ENCODE data around the gene CDH8. TPM values are rescaled to one million over a fixed set of nuclear protein-coding genes. Genes with fewer than 3 reads are reported as not detected.

The CDH8 gene
- total and polyA plus RNA-seq, 2 of the 4 experiments (the other 2 are of a cell fraction), result not detected

DNA sequence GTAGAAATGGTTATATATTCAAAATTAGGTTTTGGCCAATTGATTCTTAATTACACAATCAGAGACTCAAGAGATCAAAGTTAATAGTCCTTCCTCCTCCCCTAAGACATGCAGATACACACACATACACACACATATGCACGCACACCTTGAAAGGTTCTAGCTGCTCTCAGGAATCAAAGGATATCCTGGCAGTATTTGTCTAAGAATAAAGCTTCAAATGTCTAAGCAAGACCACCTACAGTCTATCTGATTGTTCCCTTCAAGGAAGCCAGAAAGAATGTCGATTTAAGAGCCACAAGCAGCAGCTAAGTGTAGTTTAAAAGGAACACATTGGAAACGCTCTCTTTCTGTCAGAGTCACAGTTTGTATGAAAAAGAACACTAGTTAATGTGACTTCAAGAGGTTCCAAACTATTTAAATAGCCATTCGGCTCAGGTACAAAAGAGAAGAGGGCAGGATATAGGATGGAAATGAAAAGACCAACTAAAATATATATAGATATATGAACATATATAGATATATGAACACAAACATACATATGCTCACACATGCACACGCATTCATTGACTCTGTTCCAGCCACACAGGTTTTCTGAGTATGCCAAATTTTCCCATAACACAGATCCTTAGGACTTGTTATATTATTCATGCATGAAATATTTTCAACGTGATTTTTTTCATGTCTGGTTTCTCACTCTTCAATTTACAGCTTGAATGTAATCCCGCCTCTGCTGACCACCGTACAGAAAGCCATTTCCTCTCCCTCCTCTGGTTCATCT is 79.0 kb downstream of the CDH8 start:
- Histone ChIP-seq H3K9me1 (ENCODE audit: insufficient read depth, low read length) (no peaks in the 10 kb centered on the region), H3K23ac (ENCODE audit: low read depth, low read length) (no peak overlapping the region), H3K18ac (ENCODE audit: low read depth, low read length) (no peak overlapping the region), H3K36me3 (ENCODE audit: control insufficient read depth, insufficient read depth, low read length) (no peaks in the 10 kb centered on the region), H3K79me1 (ENCODE audit: low read depth in 1 of 2, low read length in 2 of 2) (no peaks in the 10 kb centered on the region), H2BK120ac (ENCODE audit: low read depth, low read length) (no peak overlapping the region), H2AK5ac (ENCODE audit: low read depth, low read length) (no peak overlapping the region), H3K27ac (ENCODE audit: insufficient read depth, low read length) (no peak overlapping the region), H3K4me1 (ENCODE audit: control insufficient read depth, insufficient read depth, low read length) (no peaks in the 10 kb centered on the region), H2AFZ (replicated peaks; ENCODE audit: low read length, poor library complexity) (no peak overlapping the region), H3K9me3 (ENCODE audit: control insufficient read depth, insufficient read depth, low read length) (peaks cover 6% of the 10 kb centered on the region), H4K5ac (ENCODE audit: low read depth, low read length) (no peak overlapping the region), H3K9ac (ENCODE audit: low read depth, low read length) (no peak overlapping the region), H4K8ac (ENCODE audit: low read depth in 2 of 2, low read length in 2 of 2) (no peak overlapping the region), H3K56ac (ENCODE audit: extremely low read depth, insufficient read depth, low read length) (no peak overlapping the region), H4K20me1 (ENCODE audit: insufficient read depth, low read length) (no peaks in the 10 kb centered on the region), H2AK9ac (replicated peaks; ENCODE audit: low read depth, low read length, poor library complexity) (no peak overlapping the region), H3K27me3 (ENCODE audit: control insufficient read depth, insufficient read depth, low read length) (no peaks in the 10 kb centered on the region), H3K4me3 (ENCODE audit: insufficient read depth, low read depth, low read length) (no peak overlapping the region), H2BK5ac (ENCODE audit: low read depth, low read length, poor library complexity, severe bottlenecking) (no peak overlapping the region), H4K91ac (ENCODE audit: insufficient read depth, low read depth, low read length) (no peak overlapping the region), H2BK15ac (ENCODE audit: low read depth, low read length) (no peak overlapping the region), H3K14ac (replicated peaks; ENCODE audit: low read depth, low read length) (no peak overlapping the region), H2BK20ac (ENCODE audit: low read depth, low read length) (no peak overlapping the region), H3K4me2 (ENCODE audit: low read depth, low read length) (no peak overlapping the region), H3K4ac (ENCODE audit: low read depth, low read length) (no peak overlapping the region)
- ChIA-PET CTCF (no interaction called here), POLR2A (ENCODE audit: unreplicated experiment) (no interaction called here)
- DNase-seq (no peak), ATAC-seq (ENCODE audit: low read depth) (no peak)
- TF ChIP-seq MAFK (IDR thresholded peaks at IDR 0.05; ENCODE audit: low read depth, low read length) (no peak), RFX5 (IDR thresholded peaks at IDR 0.05; ENCODE audit: low read depth, low read length) (no peak)
- BruUV-seq (replicated peaks), result no TSS peak
- dilution Hi-C loops (cut with HindIII; ENCODE audit: low sequenced_read_pairs, unreplicated experiment), result no loop called here
- in situ Hi-C loops (cut with MboI; ENCODE audit: low sequenced_read_pairs), result no loop called here
- WGBS, 2 experiments (ENCODE audit: extremely low coverage in 2 of 2, insufficient read length in 1 of 2), result no CpG with 5 or more reads among the region's 8 CpGs
- intact Hi-C loops (cut with micrococcal nuclease), result no loop called here
